ENCODE measurements around the gene RASGRF1. TPM values are rescaled to one million over a fixed set of nuclear protein-coding genes. Genes with fewer than 3 reads are reported as not detected.

The RASGRF1 gene
- total and polyA plus RNA-seq, 8 donors: 0.10 to 3.8 (median 1.2) TPM; not detected in 4

DNA sequence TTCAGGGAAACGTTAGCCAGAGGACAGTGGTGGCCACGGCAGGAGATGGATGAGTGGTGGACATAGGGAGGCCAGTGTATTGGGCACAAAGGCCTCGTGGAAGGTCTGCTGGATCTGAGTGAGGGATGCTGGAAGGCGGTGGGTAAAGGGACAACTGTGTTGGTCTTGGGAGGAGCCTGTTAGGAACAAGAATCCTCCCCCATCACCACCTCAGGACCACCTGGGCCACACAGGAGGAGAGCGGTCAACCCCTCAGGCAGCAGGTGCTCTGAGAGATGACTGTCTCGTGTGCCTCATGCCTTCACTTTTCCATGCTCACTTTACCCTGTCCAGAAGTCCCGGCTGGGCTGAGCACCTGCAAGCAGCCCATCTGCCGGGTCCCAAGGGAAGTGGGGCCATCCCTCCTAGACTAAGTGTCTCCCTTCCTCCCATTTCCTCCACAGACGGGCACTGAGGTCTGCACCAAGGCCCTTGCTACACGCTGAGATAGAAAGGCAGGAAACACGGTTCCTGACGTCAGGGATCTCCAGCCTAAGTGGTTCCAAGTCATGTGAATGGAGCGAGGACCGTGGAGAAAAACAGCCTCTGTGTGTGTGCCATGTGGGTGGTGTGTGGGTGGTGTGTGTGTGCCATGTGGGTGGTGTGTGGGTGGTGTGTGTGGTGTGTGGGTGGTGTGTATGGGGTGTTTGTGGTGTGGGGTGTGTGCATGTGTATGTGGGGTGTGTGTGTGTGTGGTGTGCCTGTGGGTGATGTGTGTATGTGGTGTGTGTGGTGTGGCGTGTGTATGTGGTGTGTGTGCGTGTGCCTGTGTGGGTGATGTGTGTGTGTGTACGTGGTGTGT, 97.9 kb downstream of the RASGRF1 start:
- WGBS, 5 donors: 76 to 86% (median 82%) methylated on average over 17 of the region's 17 CpGs
- Histone ChIP-seq H3K27ac (no peak overlapping the region), H3K9me3 (no peaks in the 10 kb centered on the region), H3K27me3 (no peaks in the 10 kb centered on the region), H3K36me3 (no peaks in the 10 kb centered on the region), H3K4me1 (peaks cover 15 to 44% (median 28%) of the 10 kb centered on the region in 4 donors), H3K4me3 (no peak overlapping the region)
- TF ChIP-seq, protein P1, sequence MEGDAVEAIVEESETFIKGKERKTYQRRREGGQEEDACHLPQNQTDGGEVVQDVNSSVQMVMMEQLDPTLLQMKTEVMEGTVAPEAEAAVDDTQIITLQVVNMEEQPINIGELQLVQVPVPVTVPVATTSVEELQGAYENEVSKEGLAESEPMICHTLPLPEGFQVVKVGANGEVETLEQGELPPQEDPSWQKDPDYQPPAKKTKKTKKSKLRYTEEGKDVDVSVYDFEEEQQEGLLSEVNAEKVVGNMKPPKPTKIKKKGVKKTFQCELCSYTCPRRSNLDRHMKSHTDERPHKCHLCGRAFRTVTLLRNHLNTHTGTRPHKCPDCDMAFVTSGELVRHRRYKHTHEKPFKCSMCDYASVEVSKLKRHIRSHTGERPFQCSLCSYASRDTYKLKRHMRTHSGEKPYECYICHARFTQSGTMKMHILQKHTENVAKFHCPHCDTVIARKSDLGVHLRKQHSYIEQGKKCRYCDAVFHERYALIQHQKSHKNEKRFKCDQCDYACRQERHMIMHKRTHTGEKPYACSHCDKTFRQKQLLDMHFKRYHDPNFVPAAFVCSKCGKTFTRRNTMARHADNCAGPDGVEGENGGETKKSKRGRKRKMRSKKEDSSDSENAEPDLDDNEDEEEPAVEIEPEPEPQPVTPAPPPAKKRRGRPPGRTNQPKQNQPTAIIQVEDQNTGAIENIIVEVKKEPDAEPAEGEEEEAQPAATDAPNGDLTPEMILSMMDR (IDR thresholded peaks at IDR 0.05): no peak
- TF ChIP-seq EP300 (IDR thresholded peaks at IDR 0.05) (no peak), POLR2A (IDR thresholded peaks at IDR 0.05) (no peak), POLR2AphosphoS5 (IDR thresholded peaks at IDR 0.05) (no peak)
- intact Hi-C loops (cut with DNase I; ENCODE audit: low total_unique reads): no loop called here
- DNase-seq: peak in 1 of 2 donors; percentile 56

DNA sequence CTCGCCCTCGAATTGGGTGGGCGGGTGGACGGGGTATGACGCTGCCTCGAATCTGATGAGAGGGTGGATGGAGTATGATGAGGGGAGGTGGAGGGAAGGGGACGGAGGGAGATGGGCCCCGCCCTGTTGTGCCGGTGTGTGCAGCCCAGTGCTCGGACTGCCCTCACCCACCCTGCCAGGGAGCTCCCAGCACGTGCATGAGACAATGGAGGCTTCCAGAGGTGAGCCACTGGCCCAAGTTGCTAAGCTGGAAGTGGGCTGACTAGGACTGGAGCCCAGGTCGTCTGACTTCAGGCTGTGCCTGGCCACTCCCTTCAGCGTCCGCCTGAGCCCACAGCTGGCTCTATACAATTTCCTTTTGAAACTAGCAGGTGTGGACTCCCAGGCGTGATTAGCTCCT, 98.7 kb downstream of the RASGRF1 start:
- Histone ChIP-seq H3K27ac (no peak overlapping the region), H3K4me3 (no peak overlapping the region), H3K36me3 (no peaks in the 10 kb centered on the region), H3K27me3 (no peaks in the 10 kb centered on the region), H3K4me1 (peaks cover 15 to 45% (median 28%) of the 10 kb centered on the region in 4 donors), H3K9me3 (no peaks in the 10 kb centered on the region)
- intact Hi-C loops (cut with DNase I; ENCODE audit: low total_unique reads): no loop called here
- DNase-seq: peak in 1 of 2 donors; percentile 50
- 80 to 91% (median 80%) methylated on average over 14 to 15 of the region's 15 CpGs for WGBS, 5 donors
- no peak for TF ChIP-seq POLR2AphosphoS5 (IDR thresholded peaks at IDR 0.05)

DNA sequence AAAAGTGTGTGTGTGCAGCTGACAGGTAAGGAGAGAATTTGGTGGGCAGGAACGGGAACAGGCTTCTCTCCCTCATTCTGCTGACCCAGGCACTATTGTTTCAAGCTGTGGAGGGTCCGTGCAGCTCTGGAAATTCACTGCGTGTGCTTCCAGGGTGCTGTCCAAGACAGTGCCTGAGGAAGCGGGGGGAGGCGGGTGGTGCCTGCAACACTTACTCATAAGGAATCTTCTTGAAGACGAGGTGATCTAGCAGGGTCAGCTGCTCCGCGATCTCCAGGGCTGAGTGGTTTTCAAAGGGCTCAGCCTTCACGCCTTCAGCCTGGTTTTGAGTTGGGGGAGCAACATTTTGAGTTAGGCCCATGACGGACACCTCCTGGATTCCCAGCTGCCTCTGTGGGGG, 99.1 kb downstream of the RASGRF1 start:
- H3K4me3 ChIP-seq: no peak overlapping the region
- H3K27ac ChIP-seq: no peak overlapping the region
- intact Hi-C loops (cut with DNase I; ENCODE audit: low total_unique reads): no loop called here
- DNase-seq: no peak
- no peaks in the 10 kb centered on the region for H3K9me3 ChIP-seq
- peaks cover 15 to 45% (median 28%) of the 10 kb centered on the region in 4 donors for H3K4me1 ChIP-seq
- 76 to 91% (median 88%) methylated on average over 10 of the region's 10 CpGs for WGBS, 5 donors
- TF ChIP-seq EP300 (IDR thresholded peaks at IDR 0.05): no peak
- no peak for TF ChIP-seq POLR2AphosphoS5 (IDR thresholded peaks at IDR 0.05)
- TF ChIP-seq, protein P1 (IDR thresholded peaks at IDR 0.05): no peak
- TF ChIP-seq POLR2A (IDR thresholded peaks at IDR 0.05): no peak
- no peaks in the 10 kb centered on the region for H3K27me3 ChIP-seq
- no peaks in the 10 kb centered on the region for H3K36me3 ChIP-seq

DNA sequence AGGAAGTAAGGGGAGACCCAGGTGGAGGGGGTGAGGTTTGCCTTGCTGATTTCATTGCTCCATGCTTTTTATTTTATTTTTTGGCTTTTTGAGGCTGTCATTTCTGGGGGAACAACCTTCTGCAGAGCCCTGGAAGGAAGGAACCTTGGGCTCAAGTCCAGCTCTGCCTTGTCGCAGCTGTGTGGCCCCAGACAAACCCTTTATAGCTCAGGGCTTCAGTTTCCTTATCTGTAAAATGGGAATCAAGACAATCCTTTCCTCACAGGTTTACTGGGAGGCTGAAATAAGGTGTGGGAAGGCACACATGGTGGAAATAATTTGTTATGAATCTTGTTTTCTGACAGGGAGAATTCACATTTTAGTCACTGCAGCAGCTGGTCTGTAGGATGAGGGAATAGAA, 100.3 kb downstream of the RASGRF1 start:
- intact Hi-C loops (cut with DNase I; ENCODE audit: low total_unique reads): no loop called here
- Histone ChIP-seq H3K9me3 (no peaks in the 10 kb centered on the region), H3K4me3 (no peak overlapping the region), H3K27me3 (no peaks in the 10 kb centered on the region), H3K4me1 (peaks cover 15 to 45% (median 28%) of the 10 kb centered on the region in 4 donors), H3K27ac (peak overlapping the region in 3 of 5 donors; percentile 17 to 83 (median 74)), H3K36me3 (no peaks in the 10 kb centered on the region)
- 50 to 70% (median 64%) methylated on average over 1 of the region's 1 CpG for WGBS, 5 donors
- no peak for DNase-seq
- TF ChIP-seq, protein P1 (IDR thresholded peaks at IDR 0.05): no peak
- TF ChIP-seq POLR2AphosphoS5 (IDR thresholded peaks at IDR 0.05) (no peak), EP300 (IDR thresholded peaks at IDR 0.05) (no peak), POLR2A (IDR thresholded peaks at IDR 0.05) (no peak)
